ENCODE results near the gene EZR.
"Not testable (repeated sequence)": the region's sequence is repeated elsewhere in the genome, so short reads cannot be mapped to it uniquely, and the experiment has no call there.

The EZR gene

GRCh38 chr6:158841358-158841757 lies 22.2 kb upstream of the EZR start:
- no peak for DNase-seq (ENCODE audit: low read depth in 2 of 2)

GRCh38 chr6:158840465-158840864 lies 21.3 kb upstream of the EZR start:
- DNase-seq (ENCODE audit: low read depth in 2 of 2) = no peak

DNA sequence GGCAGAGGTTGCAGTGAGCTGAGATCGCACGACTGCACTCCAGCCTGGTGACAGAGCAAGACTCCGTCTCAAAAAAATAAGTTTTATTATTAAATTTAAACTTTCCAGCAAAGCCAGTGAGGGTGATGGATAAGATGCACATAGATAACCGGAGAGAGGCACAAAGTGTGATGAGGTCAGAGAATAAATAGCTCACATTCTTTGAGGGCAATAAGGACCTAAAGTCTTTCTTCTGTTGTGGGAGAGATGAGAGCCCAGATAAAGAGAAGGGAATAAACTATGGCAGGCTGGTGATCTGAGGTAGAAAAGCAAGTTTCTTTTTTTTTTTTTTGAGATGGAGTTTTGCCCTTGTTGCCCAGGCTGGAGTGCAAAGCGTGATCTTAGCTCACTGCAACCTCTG lies 20.6 kb upstream of the EZR start:
- no peak for DNase-seq (ENCODE audit: low read depth in 2 of 2)

- DNase-seq (ENCODE audit: low read depth in 2 of 2) = not testable (repeated sequence)
Observed at GRCh38 chr6:158838790-158839189, 19.6 kb upstream of the EZR start.

GRCh38 chr6:158837684-158838625 lies 18.8 kb upstream of the EZR start:
- no peak for DNase-seq (ENCODE audit: low read depth in 2 of 2)

DNA sequence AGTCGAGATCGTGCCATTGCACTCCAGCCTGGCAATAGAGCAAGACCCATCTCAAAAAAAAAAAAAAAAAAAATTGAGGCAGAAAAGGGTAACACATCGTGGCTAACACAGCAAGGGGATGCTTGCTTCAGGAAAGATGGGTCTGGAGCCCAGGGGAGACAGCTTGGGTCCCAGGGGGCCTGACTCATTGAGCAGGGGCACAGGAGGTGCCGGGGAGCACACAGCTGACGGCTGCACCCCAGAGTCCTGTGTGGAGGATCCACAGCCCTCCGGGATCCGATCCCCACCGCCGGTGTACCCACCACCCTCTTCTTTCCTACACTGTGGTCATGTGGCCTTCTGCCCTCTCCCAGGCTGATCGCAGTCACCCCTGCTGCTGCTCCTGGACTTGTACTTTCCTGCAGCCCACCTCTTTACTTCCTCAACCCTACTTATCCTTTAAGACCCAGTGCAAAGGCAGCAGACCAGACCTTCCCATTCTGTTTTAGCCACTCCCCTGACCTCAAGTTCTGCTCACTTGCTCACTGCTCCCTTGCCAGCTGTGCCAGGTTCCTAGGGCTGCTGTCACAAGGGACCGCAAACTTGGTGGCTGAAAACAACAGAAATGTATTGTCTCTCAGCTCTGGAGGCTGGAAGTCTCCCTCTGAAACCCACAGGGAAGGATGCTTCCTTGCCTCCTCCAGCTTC lies 17.6 kb upstream of the EZR start:
- no peak for DNase-seq (ENCODE audit: low read depth in 2 of 2)

- no peak for DNase-seq (ENCODE audit: low read depth in 2 of 2)
Observed at GRCh38 chr6:158835616-158836221, 16.6 kb upstream of the EZR start.

DNA sequence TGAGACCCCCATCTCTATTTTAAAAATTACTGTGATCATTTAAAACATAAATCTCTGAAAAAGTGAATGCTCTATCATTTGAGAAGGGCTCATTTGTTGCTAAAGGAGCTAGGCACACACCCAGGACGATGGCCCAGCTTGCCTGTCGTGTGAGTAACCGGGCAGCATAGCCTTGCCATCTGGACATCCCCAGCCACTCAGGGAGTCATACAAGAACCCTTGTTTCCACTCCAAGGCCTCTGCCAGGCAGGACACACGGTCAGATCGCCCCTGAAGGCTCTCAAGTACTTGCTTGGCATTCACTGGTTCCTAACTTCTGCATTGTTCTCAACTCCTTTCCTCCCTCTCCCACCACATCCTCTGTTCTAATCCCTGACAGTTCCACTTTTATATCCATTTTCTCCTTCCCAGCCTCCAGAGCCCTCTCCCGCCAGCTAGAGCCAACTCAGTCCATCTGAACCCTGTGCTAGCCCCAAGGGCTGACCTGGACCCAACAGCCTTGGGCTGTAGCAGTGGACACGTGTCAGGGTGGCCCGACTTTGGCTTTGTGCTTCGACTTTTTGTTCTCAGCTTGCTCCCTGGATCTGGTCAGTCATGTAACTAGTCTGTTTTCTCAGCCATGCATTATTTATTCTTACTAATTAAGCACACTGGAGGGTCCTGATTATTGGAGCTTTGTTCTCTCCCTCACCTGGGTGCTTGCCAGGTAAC lies 15.7 kb upstream of the EZR start:
- no peak for DNase-seq (ENCODE audit: low read depth in 2 of 2)

GRCh38 chr6:158832807-158833206 lies 13.6 kb upstream of the EZR start:
- DNase-seq (ENCODE audit: low read depth in 2 of 2) = not testable (repeated sequence)

GRCh38 chr6:158832026-158832425 lies 12.9 kb upstream of the EZR start:
- DNase-seq (ENCODE audit: low read depth in 2 of 2) = no peak

- no peak for DNase-seq (ENCODE audit: low read depth in 2 of 2)
Observed at GRCh38 chr6:158831571-158831970, 12.4 kb upstream of the EZR start.

DNA sequence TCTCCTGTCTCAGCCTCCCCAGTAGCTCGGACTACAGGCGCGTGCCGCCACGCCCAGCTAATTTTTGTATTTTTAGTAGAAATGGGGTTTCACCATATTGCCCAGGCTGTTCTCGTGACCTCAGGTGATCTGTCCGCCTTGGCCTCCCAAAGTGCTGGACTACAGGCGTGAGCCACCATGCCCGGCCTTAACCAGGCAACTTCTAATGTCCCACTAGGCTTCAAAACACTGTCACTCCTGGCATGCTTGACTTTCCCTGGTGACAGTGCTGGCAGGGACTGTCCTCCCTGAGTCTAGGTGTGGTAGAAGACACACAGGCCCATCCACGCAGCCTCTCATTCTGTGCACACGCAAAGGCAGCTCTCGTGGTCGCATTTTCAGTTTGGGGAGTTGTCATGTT lies 11.6 kb upstream of the EZR start:
- DNase-seq (ENCODE audit: low read depth in 2 of 2) = no peak

GRCh38 chr6:158828807-158829206 lies 9.6 kb upstream of the EZR start:
- DNase-seq (ENCODE audit: low read depth in 2 of 2) = no peak

DNA sequence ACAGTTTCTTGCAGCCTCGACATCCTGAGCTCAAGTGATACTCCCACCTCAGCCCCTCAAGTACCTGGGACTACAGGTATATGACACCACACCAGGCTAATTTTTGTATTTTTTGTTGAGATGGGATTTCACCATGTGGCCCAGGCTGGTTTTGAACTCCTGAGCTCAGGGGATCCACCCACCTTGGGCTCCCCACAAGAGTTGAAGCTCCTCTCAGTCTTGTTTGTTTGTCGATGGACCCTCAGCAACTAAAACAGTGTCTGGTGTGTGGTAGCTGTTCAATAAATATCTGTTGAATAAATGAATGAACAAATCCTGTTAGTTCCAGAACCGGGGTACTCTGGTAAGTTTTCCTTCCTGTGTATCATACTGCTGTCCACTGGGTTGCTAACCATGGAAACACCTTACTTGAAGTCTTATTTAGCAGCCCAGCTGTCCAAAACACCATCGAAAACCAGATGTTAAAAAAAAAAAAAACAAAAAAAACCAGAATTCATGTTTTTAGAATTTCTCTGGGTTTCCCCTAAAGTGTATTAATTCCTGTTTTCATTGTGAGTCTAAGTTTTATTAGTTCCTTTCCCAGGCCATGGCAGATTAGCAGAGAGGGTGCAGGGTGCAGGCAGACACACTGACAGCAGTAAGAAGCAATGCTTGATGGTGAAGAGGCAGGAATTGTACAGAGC lies 7.8 kb upstream of the EZR start:
- DNase-seq (ENCODE audit: low read depth in 2 of 2) = no peak

- DNase-seq (ENCODE audit: low read depth in 2 of 2) = no peak
Observed at GRCh38 chr6:158825951-158826306, 6.8 kb upstream of the EZR start.

- no peak for DNase-seq (ENCODE audit: low read depth in 2 of 2)
Observed at GRCh38 chr6:158825038-158825950, 6.1 kb upstream of the EZR start.

DNA sequence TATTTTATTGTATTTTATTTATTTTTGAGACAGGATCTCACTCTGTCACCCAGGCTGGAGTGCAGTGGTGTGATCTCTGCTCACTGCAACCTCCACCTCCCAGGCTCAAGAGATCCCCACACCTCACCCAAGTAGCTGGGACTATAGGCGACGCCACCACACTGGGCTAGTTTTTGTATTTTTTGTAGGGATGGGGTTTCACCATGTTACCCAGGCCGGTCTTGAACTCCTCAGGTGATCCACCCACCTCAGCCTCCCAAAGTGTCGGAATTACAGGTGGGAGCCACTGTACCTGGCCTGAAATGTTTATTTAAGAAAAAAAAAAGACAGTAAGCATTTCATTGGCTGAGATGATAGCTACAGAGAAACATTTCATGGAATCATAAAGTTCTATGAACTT lies 4.4 kb upstream of the EZR start:
- not testable (repeated sequence) for DNase-seq (ENCODE audit: low read depth in 2 of 2)

GRCh38 chr6:158819977-158820622 lies 932 bp upstream of the EZR start:
- no peak for DNase-seq (ENCODE audit: low read depth in 2 of 2)

- DNase-seq (ENCODE audit: low read depth in 2 of 2) = peak; percentile 46 to 59
Observed at GRCh38 chr6:158818581-158819212, 471 bp downstream of the EZR start.
